Left lung (tissue), 10 donors: ENCODE measurements around the gene DRAM1. TPM values are rescaled to one million over a fixed set of nuclear protein-coding genes. Genes with fewer than 3 reads are reported as not detected.
"Not testable (repeated sequence)": the region's sequence is repeated elsewhere in the genome, so short reads cannot be mapped to it uniquely, and the experiment has no call there.

Experiments used
- ATAC-seq: fragments of 200-7000 bp; cut with Tn5 transposase; one replicate; pipeline ENCODE4 v1.9.1; 2020; ENCODE audit warnings: moderate library complexity
- DNase-seq, 4 donors: peaks; one replicate each; pipeline ENCODE4 v3.0.0-alpha.2; 2013 to 2020
- H3K27ac ChIP-seq, 2 donors: fragments of 200-600 bp; sonication (generic) in 1 of 2; one replicate each; pipeline versions ENCODE4 v1.5.0 to v1.8.0; 2020 to 2021
- H3K27me3 ChIP-seq, 2 donors: fragments of 200-600 bp; sonication (generic) in 1 of 2; one replicate each; pipeline versions ENCODE4 v1.5.0 to v1.8.0; 2020 to 2021
- H3K36me3 ChIP-seq, 2 donors: fragments of 200-600 bp; sonication (generic) in 1 of 2; one replicate each; pipeline versions ENCODE4 v1.5.0 to v1.8.0; 2020 to 2021
- H3K4me1 ChIP-seq, 2 donors: fragments of 200-600 bp; one replicate each; pipeline ENCODE4 v1.8.0; 2021
- H3K4me3 ChIP-seq, 2 donors: fragments of 200-600 bp; sonication (generic) in 1 of 2; one replicate each; pipeline versions ENCODE4 v1.5.0 to v1.8.0; 2020 to 2021; ENCODE audit warnings: mild to moderate bottlenecking in 1 of 2
- H3K9me3 ChIP-seq, 2 donors: fragments of 200-600 bp; sonication (generic) in 1 of 2; one replicate each; pipeline versions ENCODE4 v1.5.0 to v1.8.0; 2020 to 2021
- CTCF ChIP-seq, 2 donors: fragments of 200-600 bp; sonication (generic) in 1 of 2; IDR thresholded peaks; one replicate each; pipeline versions ENCODE4 v1.5.0 to v1.8.0; 2021; ENCODE audit warnings: antibody characterized with exemption in 2 of 2
- intact Hi-C, 2 donors: fragments of 100-400 bp; cut with DNase I; formaldehyde crosslinking; loops; one replicate each; pipeline versions ENCODE4 v1.11.2 to v1.14.2; 2022
- polyA plus RNA-seq, 6 donors: library from polyadenylated mRNA; unstranded; fragments of 120-200 nt; gene quantifications; one replicate each; pipeline ENCODE4 v1.2.1, GENCODE V29; 2013; ENCODE audit not compliant: insufficient read length in 6 of 6
- total RNA-seq, 2 donors: library from RNA; stranded (reverse); fragmentation: NEBNext Ultra II Directional; extraction: Animal tissue kit (Norgen Biotek cat#: 25700); gene quantifications; one replicate each; pipeline ENCODE4 v1.2.1, GENCODE V29; 2021
- donor health status: DM: no; HTN: yes; CAD: no.
- donor health status: DM: no; HTN: no; CAD: no.

The DRAM1 gene
- total and polyA plus RNA-seq, 8 donors, result 19.6 to 167 (median 26.4) TPM

- H3K27ac ChIP-seq, result no peak overlapping the region
- H3K36me3 ChIP-seq, result peaks cover 0 to 55% of the 10 kb centered on the region in 2 donors
- no peak for TF ChIP-seq CTCF (IDR thresholded peaks at IDR 0.05)
- intact Hi-C loops, result no loop called here
- peaks cover 7 to 46% of the 10 kb centered on the region in 2 donors for H3K4me1 ChIP-seq
- DNase-seq (no peak), ATAC-seq (no peak)
- H3K9me3 ChIP-seq, result no peaks in the 10 kb centered on the region
- H3K27me3 ChIP-seq, result no peaks in the 10 kb centered on the region
- H3K4me3 ChIP-seq, result no peak overlapping the region
These were observed 38.5 kb downstream of the DRAM1 start for GRCh38 chr12:101915841-101916240.

GRCh38 chr12:101918805-101919204 is 41.4 kb downstream of the DRAM1 start:
- H3K4me3 ChIP-seq, H3K27ac ChIP-seq, intact Hi-C loops, H3K27me3 ChIP-seq, DNase-seq, H3K9me3 ChIP-seq, ATAC-seq: not testable (repeated sequence)
- H3K36me3 ChIP-seq, result peaks cover 0 to 74% of the 10 kb centered on the region in 2 donors
- peaks cover 7 to 32% of the 10 kb centered on the region in 2 donors for H3K4me1 ChIP-seq

GRCh38 chr12:101919447-101919846 is 42.1 kb downstream of the DRAM1 start:
- no peak for TF ChIP-seq CTCF (IDR thresholded peaks at IDR 0.05)
- intact Hi-C loops, result no loop called here
- Histone ChIP-seq H3K9me3 (peaks cover 0 to under 1% of the 10 kb centered on the region in 2 donors), H3K27me3 (no peaks in the 10 kb centered on the region), H3K4me1 (peaks cover 7 to 25% of the 10 kb centered on the region in 2 donors), H3K36me3 (peaks cover 0 to 73% of the 10 kb centered on the region in 2 donors), H3K4me3 (no peak overlapping the region), H3K27ac (peak overlapping the region in 1 of 2 donors; percentile 25)
- ATAC-seq, result peak; percentile 47
- no peak for DNase-seq

- intact Hi-C loops, result no loop called here
- H3K27me3 ChIP-seq, result no peaks in the 10 kb centered on the region
- DNase-seq, result no peak
- ATAC-seq, result no peak
- peaks cover 0 to 5% of the 10 kb centered on the region in 2 donors for H3K9me3 ChIP-seq
- peaks cover 0 to 62% of the 10 kb centered on the region in 2 donors for H3K36me3 ChIP-seq
- no peak for TF ChIP-seq CTCF (IDR thresholded peaks at IDR 0.05)
- no peak overlapping the region for H3K27ac ChIP-seq
- H3K4me1 ChIP-seq, result peaks cover 7 to 27% of the 10 kb centered on the region in 2 donors
- H3K4me3 ChIP-seq, result no peak overlapping the region
These were observed 43.5 kb downstream of the DRAM1 start for GRCh38 chr12:101920906-101921305.

GRCh38 chr12:101923045-101923718 is 45.8 kb downstream of the DRAM1 start:
- no peak overlapping the region for H3K27ac ChIP-seq
- H3K27me3 ChIP-seq, result no peaks in the 10 kb centered on the region
- H3K4me1 ChIP-seq, result peaks cover 0 to 31% of the 10 kb centered on the region in 2 donors
- ATAC-seq (no peak), DNase-seq (no peak)
- H3K36me3 ChIP-seq, result peaks cover 0 to 56% of the 10 kb centered on the region in 2 donors
- no peak overlapping the region for H3K4me3 ChIP-seq
- no peak for TF ChIP-seq CTCF (IDR thresholded peaks at IDR 0.05)
- intact Hi-C loops, result no loop called here
- peaks cover 0 to 5% of the 10 kb centered on the region in 2 donors for H3K9me3 ChIP-seq
